ENCODE data around the gene TMTC1. TPM values are rescaled to one million over a fixed set of nuclear protein-coding genes. Genes with fewer than 3 reads are reported as not detected.

Gene TMTC1
- total RNA-seq, 4 donors from 2014 or later, result 83.9 to 169 (median 96.9) TPM

GRCh38 chr12:29751676-29752075 is 32.1 kb downstream of the TMTC1 start:
- ATAC-seq (ENCODE audit: low FRiP score) (no peak), DNase-seq (ENCODE audit: low spot score) (no peak)
- no peak for TF ChIP-seq CTCF (IDR thresholded peaks at IDR 0.05)

- DNase-seq (ENCODE audit: low spot score) (no peak), ATAC-seq (ENCODE audit: low FRiP score) (no peak)
- no peak for TF ChIP-seq CTCF (IDR thresholded peaks at IDR 0.05)
Observed at GRCh38 chr12:29750928-29751220, 32.9 kb downstream of the TMTC1 start.

- DNase-seq (ENCODE audit: low spot score) (no peak), ATAC-seq (ENCODE audit: low FRiP score) (no peak)
- no peak for TF ChIP-seq CTCF (IDR thresholded peaks at IDR 0.05)
Observed at GRCh38 chr12:29750131-29750927, 33.4 kb downstream of the TMTC1 start.

- DNase-seq (ENCODE audit: low spot score), result no peak
- ATAC-seq (ENCODE audit: low FRiP score), result no peak
- TF ChIP-seq CTCF (IDR thresholded peaks at IDR 0.05), result no peak
Observed at GRCh38 chr12:29744365-29744764, 39.4 kb downstream of the TMTC1 start.

- ATAC-seq (ENCODE audit: low FRiP score) (peak; percentile 20), DNase-seq (ENCODE audit: low spot score) (no peak)
- TF ChIP-seq CTCF (IDR thresholded peaks at IDR 0.05), result no peak
Observed at GRCh38 chr12:29743801-29744200, 39.9 kb downstream of the TMTC1 start.

- ATAC-seq (ENCODE audit: low FRiP score) (no peak), DNase-seq (ENCODE audit: low spot score) (no peak)
- TF ChIP-seq CTCF (IDR thresholded peaks at IDR 0.05), result no peak
Observed at GRCh38 chr12:29743077-29743476, 40.7 kb downstream of the TMTC1 start.

GRCh38 chr12:29742646-29743045 is 41.1 kb downstream of the TMTC1 start:
- ATAC-seq (ENCODE audit: low FRiP score) (no peak), DNase-seq (ENCODE audit: low spot score) (no peak)
- no peak for TF ChIP-seq CTCF (IDR thresholded peaks at IDR 0.05)

Measured in omental fat pad (tissue), 4 donors.